ENCODE results near the gene ANKRD39.
"Not testable (repeated sequence)": the region's sequence is repeated elsewhere in the genome, so short reads cannot be mapped to it uniquely, and the experiment has no call there.

The ANKRD39 gene, protein sequence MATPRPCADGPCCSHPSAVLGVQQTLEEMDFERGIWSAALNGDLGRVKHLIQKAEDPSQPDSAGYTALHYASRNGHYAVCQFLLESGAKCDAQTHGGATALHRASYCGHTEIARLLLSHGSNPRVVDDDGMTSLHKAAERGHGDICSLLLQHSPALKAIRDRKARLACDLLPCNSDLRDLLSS

DNA sequence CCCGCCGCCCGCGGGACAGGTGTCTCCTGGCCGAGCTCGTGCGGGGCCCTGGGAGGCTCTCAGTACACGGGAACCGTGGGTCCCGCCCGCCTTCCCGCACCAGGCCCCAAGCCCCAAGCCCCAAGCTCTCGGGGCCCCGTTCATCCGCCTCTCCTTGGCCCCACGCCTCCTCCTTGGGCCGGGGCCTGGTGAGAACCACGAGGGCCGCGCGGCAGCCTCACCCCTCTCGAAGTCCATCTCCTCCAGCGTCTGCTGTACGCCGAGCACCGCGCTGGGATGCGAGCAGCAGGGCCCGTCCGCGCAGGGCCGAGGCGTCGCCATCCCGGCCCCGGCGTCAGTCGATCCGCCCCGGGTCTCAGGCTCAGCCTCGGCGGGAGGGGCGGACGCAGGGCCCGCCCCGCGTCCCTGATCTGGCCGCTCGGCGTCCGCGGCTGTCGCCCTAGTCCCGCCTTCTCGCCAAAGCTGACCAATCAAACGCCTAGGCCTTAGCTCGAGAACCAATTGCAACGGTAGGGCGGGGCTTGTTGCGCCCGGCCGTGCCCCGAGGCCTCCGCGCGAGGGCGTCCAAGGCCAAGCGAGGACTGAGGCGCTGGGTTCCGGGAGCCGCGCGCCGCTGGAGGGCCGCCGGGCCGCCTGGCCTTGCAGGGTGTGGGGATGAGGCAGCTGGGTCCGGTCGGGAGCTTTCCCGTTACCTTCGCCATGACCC, at the start of gene ANKRD39:
Gene ANKRD39, minus strand, starts transcription at position 350 of the 706 bp plus-strand sequence. Its CDS starts 29 bp downstream, at position 321.
- DNase-seq: peak; percentile 98

DNA sequence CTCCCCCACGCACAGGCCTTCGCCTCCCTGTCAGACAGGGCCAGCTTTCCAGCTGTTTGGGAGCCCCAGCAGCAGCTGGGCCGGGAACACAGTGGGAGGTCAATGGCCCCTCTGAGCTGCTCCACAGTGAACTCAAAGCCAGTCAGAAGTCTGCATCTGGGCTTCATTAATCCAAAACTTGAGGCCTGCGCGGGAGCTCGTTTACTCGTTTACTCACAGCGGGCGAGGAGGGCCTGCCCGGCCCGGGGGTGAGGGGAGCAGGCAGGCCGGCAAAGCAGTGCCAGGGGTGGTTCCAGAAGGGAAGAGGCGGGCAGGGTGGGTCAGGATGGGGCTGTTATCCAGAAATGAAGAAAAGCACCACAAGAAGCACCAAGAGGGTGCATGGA, 48.9 kb upstream of the ANKRD39 start:
- no peak for DNase-seq

DNA sequence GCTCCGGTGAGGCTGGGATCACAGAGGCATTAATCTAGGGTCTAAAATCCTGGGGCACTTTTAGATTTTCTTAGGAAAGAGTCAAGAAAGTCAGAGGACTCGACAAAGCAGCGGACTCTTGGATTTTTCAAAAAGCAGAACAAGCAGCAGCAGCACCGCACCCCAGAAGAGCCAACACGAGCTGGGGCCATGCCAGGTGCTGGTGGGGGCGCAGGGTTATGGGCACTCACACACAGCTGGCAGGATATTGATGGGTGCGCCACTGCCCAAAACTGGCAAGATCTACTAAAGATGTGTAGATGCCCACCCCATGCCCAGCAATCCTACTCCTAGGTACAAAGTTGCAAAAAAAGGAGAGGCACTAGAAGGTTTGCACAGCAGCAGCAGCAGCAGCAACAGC, 46.0 kb upstream of the ANKRD39 start:
- DNase-seq: no peak

DNA sequence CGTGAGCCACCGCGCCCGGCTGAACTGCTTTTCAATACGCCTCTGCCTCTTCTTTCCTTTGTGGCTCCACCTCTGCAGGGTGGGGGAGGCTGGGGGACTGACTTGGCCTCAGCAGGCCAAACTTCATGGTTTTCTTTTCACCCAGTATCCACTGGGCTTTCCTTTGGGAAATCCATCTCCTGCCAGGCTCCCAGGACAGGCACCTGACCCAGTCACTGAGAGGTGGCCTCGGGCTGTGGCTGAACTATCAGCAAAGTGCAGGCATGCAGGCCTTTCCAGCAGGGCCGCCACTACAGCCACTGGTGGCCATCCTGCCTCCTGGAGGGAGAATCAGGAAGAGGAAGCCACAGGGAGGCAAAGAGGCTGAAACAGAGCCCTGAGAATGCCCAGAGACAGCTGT, 45.5 kb upstream of the ANKRD39 start:
- DNase-seq: no peak

DNA sequence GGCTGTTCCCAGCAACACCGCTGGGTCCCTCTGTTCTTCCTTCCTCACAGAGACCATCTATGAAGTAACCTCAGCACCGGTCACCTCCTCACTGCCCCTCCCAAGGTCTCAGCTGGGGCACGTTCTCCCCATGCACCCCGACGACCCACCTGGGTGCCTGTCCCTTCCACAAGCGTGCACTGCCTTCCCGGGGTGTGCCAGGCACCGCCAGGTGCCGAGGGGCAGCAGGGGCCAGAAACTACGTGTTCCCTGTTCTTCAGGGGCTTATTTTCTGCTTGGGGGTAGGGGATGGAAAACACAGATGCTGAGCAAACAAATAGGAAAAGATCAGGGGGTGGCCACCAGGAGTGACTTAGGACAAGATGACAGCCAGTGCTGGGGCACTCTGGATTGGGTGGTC, 42.4 kb upstream of the ANKRD39 start:
- DNase-seq: no peak

DNA sequence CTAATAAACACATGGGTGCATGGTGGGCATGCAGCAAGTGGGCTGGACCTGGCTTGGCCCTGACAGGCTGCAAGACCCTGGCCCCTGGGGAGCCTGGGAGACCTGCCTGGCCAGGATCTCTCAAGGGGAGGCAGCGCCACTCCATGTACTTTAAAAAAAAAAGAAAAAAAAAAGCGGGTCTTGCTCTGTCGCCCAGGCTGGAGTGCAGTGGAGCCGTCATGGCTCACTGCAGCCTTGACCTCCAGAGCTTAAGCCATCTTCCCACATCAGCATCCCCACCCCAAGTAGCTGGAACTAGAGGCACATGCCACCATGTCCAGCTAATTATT, 41.6 kb upstream of the ANKRD39 start:
- DNase-seq: no peak

DNA sequence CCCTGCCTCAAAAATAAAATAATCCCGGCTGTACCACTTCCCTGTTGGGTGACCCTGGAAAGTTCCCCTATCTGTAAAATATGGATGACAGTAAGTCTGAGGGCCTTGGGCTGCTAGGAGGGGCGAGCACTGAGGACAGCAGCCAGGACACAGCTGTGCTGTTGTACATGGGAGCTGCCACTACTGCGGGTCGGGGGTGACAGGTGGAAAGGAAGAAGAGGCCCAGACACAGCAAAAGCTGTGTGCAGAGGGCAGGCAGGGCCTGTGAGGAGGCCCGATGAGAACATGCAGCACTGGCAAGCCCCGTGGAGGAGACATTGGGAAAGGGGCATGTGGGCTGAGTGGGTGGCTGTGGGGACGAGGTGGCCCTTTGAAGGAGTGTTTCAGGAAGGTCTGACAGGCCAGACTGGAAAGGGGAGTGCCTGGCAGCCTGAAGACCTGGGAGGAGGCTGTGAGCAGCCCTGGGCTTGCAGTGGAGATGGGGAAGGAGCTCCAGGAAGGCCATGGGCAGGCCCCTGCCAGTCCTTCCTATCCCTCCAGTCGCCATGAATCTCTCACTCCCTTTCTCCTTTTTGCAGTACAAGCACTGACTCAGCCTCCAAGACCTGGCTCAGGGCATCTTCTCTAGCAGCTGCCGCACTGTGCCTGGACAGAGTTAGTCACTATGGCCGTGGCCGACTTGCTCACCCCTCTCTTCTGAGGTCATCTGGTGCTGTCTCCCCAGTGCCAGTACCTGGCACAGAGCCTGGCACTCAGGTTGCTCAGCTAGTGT, 41.0 kb upstream of the ANKRD39 start:
- DNase-seq: no peak

DNA sequence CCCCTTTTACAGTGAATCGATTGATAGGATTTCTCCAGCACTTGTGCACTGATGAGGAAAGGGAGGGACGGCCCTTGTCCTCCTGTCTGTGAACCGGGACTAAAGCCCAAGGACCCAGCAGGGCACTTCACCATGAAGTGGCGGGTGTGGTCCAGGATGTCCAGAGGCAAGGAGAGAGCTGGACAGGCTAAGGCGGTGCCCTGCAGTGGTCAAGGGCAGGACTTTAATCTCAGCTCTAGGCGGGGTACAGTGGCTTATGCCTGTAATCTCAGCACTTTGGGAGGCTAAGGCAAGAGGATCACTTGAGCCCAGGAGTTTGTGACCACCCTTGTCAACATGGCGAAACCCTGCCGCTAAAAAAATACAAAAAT, 40.3 kb upstream of the ANKRD39 start:
- no peak for DNase-seq

DNA sequence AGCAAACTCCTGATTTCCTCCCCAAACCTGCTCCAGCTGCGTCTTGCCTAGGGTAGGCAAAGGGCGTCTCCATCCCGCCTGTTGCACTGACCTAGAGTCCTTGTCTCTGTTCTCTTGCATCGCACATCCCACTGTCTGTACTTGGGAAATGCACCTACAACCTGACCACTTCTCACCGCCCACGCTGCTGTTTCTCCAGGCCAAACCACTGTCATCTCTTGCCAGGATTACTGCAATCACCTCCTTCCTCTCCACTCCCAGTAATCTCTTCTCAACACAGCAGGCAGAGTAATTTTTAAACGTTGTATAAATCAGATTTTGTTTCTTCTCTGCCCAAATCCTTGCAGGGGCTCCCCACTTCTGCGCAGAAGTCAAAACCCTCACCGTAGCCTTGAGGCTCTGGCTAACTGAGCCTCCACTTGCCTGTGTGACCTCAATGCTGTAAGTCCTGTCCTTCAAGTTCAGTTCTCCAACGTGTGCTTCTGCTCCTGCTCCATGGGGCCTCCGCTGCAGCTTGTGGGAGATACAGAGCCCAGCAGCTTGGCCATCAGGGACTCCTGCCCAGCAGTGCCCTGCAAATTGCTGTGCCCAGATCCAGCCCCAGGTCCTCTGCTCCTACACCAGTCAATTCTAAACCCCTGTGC, 39.8 kb upstream of the ANKRD39 start:
- no peak for DNase-seq

DNA sequence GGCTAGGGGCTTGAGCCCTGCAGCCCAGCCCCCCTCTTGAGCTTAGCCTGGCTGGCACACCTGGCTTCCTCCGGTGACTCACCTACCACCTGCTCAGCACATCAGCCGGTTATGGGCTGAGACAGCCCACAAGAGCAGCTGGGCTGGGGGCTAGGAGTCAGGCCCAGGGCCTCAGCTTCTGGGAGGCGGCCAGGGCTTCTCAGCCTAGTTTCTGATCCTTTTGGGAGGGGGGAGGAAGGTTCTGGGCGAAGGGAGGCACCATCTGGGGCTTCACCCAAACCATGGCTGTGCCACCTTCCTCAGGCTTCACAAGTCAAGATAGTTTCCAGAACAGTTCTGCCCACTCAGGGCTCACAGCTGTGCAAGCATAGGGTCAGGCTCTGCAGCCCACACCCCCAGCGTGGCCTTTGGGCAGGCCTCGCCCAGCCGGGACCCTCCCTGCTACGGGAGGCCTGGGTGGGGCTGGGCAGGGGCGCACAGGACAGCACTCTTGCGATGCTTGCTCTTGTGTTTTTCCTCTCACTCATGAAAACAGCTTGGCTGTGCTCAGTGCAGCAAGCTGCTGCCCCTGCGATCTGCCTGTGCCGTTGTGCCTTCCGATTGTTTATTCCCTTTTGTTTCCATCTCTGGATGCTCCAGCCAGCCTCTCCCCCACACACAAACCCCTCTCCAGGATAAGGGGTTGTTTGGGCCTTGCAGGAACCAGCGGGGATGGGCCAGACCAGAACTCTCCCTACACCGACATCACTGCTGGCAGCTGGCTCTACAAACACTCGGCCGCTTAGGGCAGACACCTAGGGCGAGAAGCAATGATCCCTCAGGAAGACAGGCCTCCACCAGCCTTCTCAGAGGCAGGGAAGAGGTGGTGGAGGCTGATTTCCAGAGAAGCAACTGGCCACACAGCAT, 38.2 kb upstream of the ANKRD39 start:
- DNase-seq: peak; percentile 75

DNA sequence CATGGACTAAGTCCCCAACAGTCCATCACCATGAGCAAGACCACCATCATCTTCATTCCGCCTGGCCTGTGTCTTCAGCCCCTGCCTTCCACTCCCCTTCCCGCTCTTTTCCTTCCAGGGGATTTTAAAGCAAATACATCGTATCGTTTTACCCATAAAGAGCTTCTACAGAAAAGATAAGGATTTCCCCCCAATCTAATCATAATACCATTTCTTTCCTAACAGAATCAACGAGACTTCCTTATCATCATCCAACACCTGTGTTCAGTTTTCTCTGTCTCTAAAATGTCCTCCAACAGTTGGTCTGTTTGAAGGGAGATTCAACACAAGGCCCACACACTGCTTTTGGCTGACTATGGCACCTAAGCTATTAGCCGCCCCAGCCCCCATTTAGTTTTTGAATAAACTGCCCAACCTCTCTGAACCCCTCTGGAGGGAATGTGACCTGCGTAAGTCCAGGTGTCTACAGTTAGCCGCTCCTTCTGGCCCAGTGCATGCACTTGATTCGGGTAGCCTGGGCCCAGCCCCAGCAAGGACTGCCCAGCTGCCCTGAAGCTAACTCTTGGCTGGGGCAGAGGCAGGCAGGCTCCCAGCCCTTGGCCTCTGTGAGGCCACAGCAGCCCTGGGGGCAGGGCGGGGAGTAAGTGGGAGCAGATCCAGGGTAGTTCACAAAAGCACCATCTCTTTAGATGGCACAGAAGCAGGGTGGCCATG, 37.4 kb upstream of the ANKRD39 start:
- no peak for DNase-seq

DNA sequence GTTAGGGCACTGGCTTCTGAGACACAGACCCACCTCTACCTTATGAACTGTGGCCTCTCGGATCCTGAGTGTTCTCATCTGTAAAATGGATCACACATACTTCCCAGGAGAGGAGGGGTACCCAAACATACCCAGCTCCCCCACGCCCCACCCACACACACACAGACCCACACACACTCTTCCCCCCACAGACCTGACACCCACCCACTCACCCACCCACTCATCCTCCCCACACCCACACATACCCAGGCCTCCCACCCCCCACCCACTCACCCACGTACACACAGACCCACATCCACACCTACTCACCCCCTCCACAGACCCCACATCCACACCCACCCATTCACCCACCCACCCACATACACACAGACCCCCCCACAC, 36.3 kb upstream of the ANKRD39 start:
- no peak for DNase-seq

DNA sequence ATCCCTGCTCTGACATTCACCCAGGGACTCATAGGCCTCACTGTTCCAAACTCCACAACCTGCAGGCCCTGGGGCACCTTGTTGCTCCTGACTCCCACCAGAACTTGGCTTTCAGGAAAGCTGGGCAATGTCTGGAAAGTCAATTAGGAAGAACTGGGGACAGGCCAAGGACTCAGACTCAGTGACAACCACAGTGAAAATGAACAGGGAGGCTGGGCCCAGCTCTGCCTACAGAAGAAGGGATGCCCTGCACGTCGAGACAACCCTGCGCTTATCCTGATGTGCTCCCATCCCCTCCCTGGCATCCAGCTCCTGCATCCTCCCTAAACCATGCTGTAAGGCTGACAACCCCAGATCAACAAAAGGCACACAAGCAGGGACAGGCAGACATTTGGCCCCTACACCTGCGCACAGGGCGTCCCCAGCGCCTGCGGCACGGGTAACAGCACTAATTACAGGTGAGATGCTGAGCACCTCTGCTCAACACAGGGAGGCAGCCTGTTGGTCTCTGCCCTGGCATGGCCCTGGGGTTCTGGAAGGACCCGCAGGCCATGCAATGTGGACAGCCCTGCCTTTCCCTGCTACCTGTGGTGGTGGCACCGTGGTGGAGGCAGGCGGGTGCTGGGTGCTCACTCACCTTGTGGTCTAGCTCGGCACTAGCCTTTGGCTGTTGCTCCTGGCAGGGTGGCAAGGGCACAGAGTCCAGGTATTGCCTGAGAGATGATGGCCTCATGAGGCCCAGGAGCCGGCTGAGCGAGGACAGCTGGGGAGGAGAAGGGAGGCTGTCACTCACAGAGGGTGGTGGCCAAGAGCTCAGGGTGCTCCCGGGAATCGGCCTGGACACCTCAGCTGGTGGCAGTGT, 35.7 kb upstream of the ANKRD39 start:
- DNase-seq: no peak

DNA sequence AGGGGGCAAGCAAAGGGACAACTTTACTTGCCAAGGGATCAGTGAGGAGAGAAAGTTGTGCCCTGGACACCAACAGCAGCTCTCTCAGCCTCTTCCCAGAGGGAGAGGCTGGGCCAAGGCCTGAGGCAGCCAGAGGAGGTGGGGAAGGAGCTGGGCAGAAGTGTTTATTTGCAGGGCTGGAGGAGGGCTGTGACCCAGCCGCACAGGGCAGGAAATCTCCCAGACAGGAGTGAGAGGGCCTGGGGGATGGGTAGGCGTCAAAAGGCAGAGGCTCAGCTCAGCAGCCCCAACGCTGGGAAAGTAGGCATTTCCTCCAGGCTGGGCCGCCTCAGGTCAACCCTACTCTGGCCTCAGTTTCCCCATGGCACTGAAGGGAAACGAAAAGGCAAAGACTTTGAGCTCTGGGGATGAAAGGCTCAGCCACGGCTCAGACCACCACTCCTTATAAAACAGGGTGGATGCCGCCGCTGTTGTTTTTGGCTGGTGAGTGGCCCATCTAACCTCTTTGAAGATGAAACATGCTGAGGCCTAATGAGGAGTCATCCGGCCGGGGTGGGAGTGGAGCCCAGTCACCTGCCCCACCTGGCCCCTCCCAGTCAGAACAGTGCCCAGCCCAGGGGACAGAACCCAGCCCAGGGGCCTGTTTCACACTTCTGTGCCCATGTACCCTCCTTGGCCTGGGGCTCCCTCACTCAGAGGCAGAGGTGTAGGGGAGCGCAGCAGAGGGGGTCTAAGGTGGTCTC, 33.9 kb upstream of the ANKRD39 start:
- peak; percentile 84 for DNase-seq

DNA sequence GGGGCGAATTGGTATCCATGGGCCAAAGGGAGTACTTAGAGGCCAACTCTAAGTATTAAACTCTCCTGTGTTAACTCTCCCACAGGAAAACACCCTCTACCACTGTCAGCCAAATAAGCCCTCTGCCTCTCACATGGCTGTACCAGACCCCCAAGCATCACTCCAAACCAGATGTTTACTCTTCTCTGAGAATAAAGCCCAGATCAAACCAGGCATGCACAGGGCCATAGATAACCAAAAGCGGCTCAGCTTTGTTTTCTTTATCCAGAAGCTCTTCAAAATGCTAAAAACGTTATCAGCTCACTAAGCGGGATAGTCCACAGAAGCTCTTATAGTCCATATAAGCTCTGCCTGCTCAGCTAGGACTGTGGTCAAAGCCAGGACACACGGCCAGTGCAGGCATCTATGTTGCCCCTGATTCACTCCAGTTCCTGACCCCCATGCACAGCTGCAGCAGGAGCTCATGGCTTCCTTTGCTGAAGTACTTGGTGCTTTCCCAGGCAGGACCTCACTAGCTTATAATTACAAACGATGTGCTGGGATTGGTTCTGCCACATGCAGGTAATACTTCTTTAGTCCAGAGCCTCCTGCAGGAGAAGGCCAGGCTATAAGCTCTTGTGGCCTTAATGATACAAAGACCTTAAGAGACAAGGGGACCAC, 33.0 kb upstream of the ANKRD39 start:
- DNase-seq: no peak

DNA sequence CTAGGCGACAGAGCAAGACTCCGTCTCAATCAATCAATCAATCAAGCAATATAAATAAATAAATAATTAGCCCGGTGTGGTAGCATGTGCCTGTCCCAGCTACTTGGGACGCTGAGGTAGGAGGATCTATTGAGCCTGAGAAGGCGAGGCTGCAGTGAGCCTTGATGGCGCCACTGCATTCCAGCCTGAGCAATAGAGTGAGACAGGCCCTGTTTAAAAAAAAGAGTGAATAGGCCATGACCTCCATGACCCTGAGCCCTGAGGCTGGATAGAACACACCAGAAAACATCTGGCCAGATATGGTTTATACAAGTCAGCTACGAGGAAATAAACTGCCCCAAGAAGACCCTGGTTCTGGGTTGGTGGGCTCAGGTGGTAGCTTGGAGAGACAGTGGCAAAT, 32.4 kb upstream of the ANKRD39 start:
- no peak for DNase-seq

DNA sequence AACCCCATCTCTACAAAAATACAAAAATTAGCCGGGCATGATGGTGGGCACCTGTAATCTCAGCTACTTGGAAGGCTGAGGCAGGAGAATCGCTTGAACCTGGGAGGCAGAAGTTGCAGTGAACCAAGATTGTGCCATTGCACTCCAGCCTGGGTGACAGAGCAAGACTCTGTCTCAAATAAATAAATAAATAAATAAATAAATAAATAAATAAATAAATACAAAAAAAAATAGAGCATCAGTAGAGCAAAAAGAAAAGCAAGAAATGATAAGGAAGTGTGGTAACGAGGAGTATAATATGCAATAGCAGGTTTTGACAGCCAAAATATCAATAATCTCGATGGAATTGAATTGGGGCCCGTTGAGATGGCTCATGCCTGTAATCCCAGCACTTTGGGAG, 31.7 kb upstream of the ANKRD39 start:
- DNase-seq: not testable (repeated sequence)

DNA sequence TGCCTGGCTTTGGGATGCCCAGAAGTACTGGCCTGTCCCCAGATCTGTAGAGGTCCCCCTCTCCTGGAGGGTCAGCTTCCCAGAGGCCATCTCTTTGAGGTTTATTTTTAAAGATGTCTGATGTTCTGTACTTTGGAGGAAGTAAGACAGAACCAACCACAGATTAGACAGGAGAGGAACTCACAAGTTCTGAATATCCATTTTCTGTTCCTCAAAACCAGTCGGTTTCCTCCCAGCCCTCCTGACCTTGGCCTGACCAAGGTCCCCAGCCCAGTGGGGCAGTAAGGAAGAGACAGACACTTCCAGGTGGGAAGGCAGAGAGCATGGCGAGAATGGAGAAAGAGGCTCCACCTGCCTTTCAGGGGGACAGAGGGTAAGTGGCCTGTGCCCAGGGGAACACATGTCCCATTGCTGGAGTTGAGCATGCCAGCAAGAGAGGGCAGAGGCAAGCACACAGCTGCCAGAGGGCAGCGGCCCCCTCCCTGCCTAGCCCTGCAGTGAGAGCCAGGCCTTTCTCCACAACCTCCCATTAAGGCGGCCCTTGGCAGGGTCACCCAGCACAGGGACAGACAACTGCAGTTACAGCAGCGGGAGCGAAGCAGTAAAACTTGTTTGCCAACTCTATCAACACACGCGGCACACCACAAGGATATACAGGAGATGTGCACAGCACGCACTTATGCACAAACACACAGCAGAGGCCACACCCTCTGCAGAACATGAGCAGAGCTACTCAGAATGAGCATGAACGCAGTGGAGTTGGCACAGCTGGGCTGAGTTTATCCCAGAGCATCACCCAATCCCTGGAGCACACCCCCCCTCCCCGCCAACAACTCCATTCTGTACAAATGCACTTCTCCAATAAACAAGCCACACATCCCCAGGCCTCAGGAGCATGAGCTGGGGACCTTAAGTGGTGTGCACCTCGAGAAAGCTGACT, 30.5 kb upstream of the ANKRD39 start:
- peak; percentile 44 for DNase-seq

Measured in CD4-positive, alpha-beta T cell treated with Interleukin-6 for 4 hours (primary cell).